H1 (cell line): ENCODE results near the gene ADTRP. TPM values are rescaled to one million over a fixed set of nuclear protein-coding genes. Genes with fewer than 3 reads are reported as not detected.

Experiments
- BRCA1 ChIP-seq: IDR thresholded peaks from 2 replicates; pipeline ENCODE4 v1.6.1; 2012; ENCODE audit warnings: low read depth, low read length, improper control_type of control experiment
- polyA plus RNA-seq, 7 experiments: library from polyadenylated mRNA; depleted of rRNA in 3 of 7; stranded (reverse) in 5 of 7; unstranded in 2 of 7; fragments of >200 nt in 5 of 7; fragments of 200-250 nt in 2 of 7; gene quantifications; 1 replicate in 5 of 7; 2 replicates in 1 of 7; 4 replicates in 1 of 7; pipeline versions ENCODE4 v1.2.1 to v1.2.3, GENCODE V29; 2011 to 2013; ENCODE audit warnings: missing spikeins in 2 of 7, mixed read lengths in 2 of 7
- total RNA-seq: library from RNA; stranded (reverse); fragmentation: NEBNext Ultra II Directional; extraction: Animal tissue kit (Norgen Biotek cat#: 25700); gene quantifications from 2 replicates; pipeline ENCODE4 v1.2.1, GENCODE V29; 2021
- TF ChIP-seq, protein P1 (sequence below): IDR thresholded peaks from 2 replicates; pipeline ENCODE4 v1.6.1; 2012; ENCODE audit warnings: low read length, inconsistent platforms

ADTRP gene
- total and polyA plus RNA-seq, 2 of the 8 experiments (the other 6 are each of a cell fraction or from before 2014, with no cell fraction given): 0.08 to 0.45 TPM

DNA sequence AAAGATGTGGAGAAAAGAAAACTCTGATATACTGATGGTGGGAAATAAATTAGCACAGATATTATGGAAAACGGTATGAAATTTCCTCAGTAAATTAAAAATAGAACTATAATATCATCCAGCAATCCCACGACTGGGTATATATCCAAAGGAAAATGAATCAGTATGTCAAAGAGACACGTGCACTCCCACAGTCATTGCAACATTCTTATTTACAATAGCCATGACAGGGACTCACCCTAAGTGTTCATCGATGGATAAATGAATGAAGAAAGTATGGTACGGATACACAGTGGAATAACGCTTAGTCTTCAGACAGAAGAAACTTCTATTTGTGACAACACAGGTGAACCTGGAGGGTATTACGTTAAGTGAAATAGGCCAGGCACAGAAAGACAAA is 5.7 kb upstream of the ADTRP start (continued):
- TF ChIP-seq, protein P1, sequence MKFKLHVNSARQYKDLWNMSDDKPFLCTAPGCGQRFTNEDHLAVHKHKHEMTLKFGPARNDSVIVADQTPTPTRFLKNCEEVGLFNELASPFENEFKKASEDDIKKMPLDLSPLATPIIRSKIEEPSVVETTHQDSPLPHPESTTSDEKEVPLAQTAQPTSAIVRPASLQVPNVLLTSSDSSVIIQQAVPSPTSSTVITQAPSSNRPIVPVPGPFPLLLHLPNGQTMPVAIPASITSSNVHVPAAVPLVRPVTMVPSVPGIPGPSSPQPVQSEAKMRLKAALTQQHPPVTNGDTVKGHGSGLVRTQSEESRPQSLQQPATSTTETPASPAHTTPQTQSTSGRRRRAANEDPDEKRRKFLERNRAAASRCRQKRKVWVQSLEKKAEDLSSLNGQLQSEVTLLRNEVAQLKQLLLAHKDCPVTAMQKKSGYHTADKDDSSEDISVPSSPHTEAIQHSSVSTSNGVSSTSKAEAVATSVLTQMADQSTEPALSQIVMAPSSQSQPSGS: no peak
- no peak for TF ChIP-seq BRCA1
